Choroid plexus epithelial cell (primary cell): Measurements from ENCODE around the gene JOSD2.
A peak's percentile ranks its signal among the peaks of the same experiment; 100 is the strongest.

ENCODE experiments used
- DNase-seq: peaks from one replicate; pipeline ENCODE4 v3.0.0-alpha.2; 2010; ENCODE audit warnings: low read depth
- H3K4me3 ChIP-seq: 2 replicates; pipeline ENCODE4 v1.5.1; 2011; ENCODE audit warnings: low read depth, mild to moderate bottlenecking, control low read depth, low read length, moderate library complexity
- TF ChIP-seq, protein P1 (sequence below): conservative IDR thresholded peaks from 2 replicates; pipeline ENCODE4 v1.5.1; 2011; ENCODE audit warnings: low read depth, mild to moderate bottlenecking, control low read depth, inconsistent platforms, low read length, moderate library complexity

JOSD2 gene

DNA sequence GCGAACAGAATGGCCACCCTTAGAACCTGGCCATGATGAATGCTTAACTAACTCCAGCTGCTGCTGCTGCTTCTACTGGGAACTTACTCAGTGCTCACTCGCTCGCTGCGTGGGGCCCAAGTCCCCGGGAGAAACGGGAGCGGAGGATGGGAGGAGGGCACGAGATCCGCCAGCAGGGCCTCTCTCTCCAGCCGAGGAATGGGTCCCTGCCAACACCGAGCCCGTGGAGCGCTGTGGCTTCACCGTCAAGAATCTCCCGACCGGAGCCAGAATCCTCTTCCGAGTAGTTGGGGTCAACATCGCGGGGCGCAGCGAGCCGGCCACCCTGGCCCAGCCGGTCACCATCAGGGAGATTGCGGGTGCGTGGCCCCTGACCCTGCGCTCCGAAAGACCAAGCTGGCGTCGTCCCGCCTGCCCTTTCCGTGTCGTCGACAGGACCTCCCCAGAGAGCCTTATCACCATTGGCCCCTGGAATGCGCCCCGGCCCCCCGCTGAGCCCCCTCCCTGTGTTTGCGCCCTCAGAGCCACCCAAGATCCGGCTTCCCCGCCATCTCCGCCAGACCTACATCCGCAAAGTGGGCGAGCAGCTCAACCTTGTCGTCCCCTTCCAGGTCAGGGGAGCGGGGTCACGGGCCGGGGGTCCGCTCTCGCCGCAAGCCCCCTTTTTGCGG is 52.5 kb downstream of the JOSD2 start:
- TF ChIP-seq, protein P1, sequence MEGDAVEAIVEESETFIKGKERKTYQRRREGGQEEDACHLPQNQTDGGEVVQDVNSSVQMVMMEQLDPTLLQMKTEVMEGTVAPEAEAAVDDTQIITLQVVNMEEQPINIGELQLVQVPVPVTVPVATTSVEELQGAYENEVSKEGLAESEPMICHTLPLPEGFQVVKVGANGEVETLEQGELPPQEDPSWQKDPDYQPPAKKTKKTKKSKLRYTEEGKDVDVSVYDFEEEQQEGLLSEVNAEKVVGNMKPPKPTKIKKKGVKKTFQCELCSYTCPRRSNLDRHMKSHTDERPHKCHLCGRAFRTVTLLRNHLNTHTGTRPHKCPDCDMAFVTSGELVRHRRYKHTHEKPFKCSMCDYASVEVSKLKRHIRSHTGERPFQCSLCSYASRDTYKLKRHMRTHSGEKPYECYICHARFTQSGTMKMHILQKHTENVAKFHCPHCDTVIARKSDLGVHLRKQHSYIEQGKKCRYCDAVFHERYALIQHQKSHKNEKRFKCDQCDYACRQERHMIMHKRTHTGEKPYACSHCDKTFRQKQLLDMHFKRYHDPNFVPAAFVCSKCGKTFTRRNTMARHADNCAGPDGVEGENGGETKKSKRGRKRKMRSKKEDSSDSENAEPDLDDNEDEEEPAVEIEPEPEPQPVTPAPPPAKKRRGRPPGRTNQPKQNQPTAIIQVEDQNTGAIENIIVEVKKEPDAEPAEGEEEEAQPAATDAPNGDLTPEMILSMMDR = no peak
- peak; percentile 39 for DNase-seq
- H3K4me3 ChIP-seq = no peak overlapping the region

DNA sequence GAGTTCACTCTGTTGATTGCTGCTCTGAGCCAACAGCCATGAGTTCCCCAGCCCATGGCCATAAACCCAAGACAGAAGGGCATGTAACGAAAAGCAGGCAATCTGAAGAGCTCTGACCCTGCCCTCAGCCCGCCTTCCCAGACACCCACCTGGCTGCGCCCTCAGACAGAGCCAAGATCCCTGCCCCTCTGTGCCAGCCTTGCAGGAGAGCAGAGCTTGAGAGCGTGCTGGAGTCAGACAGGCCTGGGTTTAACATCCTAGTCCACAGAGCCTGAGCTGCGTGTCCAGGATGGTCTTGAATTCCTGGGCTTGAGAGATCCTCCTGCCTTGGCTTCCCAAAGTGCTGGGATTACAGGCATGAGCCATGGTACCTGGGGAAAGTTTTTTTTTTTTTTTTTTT is 53.7 kb downstream of the JOSD2 start:
- H3K4me3 ChIP-seq = no peak overlapping the region
- DNase-seq = no peak
- TF ChIP-seq, protein P1 = no peak
